Activated CD4-positive, alpha-beta T cell treated with anti-CD3 and anti-CD28 coated beads, Interleukin-10, Interleukin-2, amounts not matched to agents 100 ng/mL and 50 ng/mL, durations not matched to agents 16 hours and 8 hours (primary cell): ENCODE results near the gene ZNF771.
"Not testable (repeated sequence)": the region's sequence is repeated elsewhere in the genome, so short reads cannot be mapped to it uniquely, and the experiment has no call there.

Experiments
- DNase-seq: peaks from one replicate; pipeline ENCODE4 v3.0.0-alpha.2; 2020

ZNF771 gene

DNA sequence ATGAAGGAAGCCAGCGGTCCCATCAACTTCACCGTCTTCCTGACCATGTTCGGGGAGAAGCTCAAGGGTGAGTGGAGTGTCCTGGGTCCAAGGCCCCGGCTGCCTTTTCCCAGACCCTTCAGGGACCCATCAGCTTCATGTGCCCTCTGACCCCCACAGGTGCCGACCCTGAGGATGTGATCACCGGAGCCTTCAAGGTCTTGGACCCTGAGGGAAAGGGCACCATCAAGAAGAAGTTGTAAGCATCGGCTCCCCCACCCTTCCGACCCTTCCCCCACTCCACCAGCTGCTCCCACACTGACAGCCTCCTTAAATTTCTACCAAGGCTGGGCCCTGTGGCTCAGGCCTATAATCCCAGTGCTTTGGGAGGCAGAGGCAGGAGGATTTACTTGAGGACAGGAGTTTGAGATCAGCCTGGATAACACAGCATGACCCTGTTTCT lies 30.9 kb upstream of the ZNF771 start:
- no peak for DNase-seq

DNA sequence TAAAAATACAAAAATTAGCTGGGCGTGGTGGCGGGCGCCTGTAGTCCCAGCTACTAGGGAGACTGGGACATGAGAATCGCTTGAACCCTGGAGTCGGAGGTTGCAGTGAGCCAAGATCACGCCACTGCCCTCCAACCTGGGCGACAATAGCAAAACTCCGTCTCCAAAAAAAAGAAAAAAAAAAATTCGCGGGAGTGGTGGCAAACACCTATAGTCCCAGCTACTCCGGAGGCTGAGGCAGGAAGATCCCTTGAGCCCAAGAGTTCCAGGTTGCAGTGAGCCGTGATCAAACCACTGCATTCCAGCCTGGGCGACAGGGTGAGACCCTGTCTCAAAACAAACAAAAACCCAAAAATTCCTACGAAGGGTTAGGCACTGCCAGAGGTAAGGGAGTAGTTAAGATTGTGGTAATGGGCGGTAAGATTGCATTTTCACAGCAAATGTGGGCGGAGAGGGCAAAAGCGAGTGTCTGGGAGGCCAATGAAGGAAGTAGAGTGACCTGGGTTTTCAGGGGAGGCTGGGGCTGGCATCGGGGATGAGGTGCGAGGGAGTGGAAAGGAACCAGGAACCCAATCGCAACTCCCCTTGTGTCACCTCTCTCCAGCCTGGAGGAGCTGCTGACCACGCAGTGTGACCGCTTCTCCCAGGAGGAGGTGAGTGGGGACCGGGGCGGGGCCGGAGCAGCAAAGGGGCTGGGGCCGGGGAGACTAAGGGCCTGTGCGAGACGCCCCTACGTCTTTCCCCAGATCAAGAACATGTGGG lies 30.2 kb upstream of the ZNF771 start:
- DNase-seq = no peak

DNA sequence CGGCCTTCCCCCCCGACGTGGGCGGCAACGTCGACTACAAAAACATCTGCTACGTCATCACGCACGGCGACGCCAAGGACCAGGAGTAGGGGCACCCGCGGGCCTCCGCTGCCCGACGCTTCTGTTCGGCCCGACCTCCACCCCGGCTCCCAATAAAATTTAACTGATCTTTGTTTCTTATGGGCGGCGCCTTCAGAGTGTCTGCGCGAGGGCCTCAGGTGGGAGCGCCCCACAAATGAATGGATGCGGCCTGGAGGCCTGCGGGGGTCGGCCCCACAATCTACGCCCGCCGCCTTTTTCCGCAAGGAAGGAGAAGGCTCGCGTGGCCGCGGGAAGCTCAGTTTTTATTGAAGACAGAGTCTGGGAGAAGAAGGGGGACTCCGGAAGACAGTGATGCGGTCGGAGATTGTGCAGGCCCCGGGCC lies 29.6 kb upstream of the ZNF771 start:
- peak; percentile 93 for DNase-seq

DNA sequence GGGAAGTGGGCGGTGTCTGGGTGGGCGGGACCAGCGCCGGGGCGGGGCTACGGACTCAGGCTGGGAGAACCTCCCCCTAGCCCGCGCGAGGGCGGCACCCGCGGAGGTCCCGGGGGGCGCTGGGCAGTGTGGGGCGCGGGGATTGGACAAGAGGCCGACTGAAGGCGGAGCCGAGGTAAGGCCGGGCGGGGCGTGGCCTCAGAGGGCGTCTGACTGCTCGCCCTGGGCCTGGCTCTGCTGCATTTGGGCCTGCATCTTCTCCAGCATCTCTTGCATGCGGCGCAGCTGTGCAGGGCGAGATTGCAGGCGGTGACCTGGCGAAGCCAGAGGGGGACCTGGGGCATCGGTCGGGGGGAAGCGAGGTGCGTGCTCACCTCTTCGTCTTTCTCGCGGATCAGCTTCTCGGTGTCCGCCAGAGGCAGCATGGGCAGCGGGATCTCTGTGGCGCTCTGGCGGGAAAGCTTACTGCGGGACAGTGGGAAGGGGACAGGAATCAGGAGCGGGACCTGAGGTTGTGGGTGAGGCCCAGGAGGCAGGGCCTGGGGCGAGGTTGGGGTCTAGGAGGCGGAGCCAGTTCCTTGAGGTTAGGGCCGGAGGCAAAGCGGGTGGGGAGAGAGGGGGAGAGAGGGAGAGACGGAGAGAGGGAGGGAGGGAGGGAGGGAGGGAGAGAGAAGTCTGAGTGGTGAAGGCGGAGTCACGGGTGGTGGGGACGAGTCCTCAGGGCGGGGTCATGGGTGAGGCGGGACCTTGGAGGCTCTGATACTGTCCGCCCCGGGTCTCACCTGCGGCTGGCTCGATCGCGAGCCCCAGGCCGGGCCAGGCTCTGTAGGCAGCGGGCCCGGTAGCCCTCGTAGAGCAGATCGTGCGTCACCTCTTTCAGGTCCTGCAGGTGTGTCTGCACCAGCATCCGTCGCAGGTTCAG lies 28.9 kb upstream of the ZNF771 start:
- DNase-seq = peak; percentile 100

DNA sequence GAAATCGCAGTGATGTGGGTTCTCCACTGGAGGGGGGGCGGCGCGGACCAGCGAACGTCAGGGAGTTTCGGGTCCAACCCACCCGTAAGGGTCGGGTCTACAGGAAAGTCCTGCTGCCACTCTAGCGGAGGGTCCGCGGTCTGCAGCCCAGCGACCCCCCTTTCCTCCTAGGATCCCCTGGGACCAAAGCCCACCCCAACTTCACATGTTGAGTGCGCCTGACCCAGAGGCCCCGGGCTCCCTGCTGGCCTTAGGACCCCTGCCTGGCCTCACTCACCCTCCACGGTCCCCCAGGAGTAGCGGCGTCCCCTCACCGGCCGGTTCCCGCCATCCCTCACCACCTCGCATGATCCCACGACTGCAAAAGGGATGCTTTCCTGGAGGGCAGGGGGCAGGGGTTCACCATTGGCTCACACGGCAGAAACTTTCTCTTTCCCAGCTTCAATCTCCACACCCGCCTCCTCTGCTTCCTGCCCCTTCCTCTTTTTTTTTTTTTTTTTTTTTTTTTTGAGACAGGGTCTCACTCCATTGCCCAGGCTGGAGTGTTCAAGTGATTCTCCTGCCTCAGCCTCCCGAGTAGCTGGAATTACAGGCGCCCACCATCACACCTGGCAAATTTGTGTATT lies 28.1 kb upstream of the ZNF771 start:
- no peak for DNase-seq

DNA sequence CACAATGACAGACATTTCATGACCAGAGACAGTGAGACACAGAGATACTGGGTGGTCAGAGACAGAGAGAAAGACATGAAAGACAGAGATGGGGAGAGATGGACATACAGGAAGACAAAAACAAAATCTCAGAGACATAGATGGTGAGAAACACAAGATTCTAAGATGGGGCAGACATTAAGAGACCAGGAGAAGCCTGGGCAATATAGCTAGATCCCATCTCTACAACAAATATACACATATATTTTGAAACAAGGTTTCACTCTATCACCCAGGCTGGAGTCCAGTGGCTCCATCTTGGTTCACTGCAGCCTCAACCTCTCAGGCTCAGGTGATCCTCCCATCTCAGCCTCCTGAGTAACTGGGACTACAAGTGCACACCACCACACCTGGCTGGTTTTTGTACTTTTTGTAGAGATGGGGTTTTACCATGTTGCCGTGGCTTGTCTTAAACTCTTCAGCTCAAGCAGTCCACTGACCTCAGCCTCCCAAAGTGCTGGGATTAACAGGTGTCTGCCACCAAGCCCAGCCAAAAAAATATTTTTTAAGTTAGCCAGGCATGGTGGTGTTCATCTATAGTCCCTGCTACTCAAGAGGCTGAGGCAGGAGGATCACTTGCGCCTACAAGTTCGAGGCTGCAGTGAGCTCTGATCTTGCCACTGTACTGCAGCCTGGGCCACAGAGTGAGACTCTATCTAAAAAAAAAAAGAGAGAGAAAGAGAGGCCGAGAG lies 27.2 kb upstream of the ZNF771 start:
- DNase-seq = no peak

DNA sequence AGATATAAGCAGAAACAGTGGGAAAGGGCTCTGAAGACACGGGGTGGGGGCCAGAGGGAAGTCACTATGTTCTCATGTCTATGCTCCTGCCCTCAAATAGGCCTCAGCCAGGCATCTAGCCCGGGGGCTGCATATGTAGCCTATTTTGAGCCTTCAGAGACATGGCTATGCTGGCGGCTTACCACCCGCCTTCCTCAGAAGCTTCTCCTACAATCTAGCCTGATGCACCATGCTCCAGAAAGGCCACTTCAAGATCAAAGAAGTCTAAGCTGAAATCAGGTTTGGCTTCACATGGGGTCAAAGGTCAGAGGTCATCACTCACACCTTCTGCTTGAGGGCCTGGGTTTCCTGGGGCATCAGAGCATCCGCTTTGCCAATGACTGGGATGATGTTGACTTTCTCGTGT lies 26.6 kb upstream of the ZNF771 start:
- no peak for DNase-seq

DNA sequence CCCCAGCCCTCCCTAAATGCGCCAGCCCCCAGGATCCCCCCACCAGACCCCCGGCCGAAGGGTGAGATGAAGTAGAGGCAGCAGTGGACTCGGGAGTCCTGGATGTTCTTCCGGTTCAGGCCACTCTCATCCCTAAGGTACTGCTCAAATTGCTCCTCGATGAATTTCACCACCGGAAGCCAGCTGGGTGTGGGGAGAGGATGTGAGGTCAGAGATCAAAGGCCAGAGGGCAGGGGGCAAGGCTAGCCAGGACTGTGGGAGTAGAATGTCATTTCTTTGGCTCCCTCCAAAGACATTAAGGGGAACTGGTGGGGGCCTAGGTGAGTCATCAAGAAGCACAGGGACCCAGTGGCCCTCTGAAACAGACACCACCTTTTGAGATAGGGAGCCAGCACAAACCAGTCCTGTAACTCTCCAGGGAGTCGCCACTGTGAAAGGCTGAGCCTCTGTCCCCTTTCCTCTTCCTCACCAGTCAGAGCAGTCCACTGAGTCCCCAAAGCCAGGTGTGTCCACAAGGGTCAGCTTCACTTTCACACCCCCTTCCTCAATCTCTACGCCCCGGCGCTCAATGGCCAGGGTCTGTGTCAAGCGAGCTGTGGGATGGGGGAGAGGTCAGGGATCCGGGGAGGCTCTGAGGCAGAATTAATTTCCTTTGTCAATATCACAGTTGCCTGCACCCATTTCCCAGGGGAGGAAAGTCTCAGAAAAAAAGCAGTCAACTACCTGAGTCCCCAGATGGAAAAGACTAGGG lies 25.9 kb upstream of the ZNF771 start:
- DNase-seq = peak; percentile 76

DNA sequence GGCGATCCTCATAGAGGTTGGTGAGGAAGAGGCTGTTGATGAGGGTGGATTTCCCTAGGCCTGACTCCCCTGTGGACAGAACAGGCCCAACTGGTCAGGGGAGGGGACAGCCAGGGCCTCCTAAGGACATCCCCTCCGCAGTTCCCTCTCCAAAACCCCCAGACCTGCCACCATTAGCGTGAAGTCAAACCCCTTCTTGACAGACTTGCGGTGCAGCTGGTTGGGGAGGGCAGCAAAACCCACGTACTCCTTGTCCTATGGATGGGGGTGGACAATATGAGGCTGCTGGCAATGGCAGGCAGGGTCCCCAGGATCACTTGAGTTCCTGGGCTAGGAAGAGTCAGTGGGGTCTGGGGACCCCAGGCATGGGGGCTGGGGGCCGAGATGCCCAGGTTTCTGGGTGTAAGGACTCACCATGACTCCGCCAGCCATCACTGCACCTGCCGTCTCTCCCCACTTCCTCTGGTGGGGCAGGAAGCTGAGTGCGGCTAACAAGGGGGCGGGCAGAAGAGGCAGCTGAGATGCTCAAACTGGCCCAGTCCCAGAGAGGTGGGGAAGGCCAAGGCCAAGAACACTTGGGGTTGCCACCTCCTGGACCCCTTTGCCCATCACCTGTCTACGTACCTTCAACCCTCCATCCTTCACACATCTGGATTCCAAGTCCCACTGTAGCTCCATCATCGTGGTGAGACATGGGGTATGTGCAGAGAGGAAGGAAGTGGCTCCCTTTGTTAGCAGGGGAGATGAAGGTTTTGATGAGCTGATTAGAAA lies 25.1 kb upstream of the ZNF771 start, which contains the start of gene SEPTIN1:
SEPTIN1 (minus strand) TSS at position 451 of the 771 bp plus-strand sequence; CDS start at position 432, 19 bp downstream.
- DNase-seq = peak; percentile 90

DNA sequence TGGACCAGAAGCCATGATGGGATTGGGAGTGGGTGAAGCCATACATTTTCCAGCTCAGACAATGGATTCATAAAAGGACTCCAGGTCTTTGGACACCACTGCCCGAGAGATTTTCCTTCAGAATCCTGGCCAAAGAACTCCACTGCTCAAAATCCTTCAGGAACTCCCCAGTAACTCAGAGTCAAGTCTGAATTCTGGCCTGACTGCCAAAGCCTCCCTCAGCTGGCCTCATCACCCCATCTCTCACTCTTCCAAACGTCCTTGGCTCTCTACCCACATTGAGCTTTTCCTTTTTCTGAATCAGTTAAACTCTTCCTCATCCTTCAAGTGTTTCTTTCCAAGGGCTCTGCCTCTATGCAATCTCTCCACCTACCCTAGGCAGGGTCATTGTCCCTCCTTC lies 23.9 kb upstream of the ZNF771 start:
- no peak for DNase-seq

DNA sequence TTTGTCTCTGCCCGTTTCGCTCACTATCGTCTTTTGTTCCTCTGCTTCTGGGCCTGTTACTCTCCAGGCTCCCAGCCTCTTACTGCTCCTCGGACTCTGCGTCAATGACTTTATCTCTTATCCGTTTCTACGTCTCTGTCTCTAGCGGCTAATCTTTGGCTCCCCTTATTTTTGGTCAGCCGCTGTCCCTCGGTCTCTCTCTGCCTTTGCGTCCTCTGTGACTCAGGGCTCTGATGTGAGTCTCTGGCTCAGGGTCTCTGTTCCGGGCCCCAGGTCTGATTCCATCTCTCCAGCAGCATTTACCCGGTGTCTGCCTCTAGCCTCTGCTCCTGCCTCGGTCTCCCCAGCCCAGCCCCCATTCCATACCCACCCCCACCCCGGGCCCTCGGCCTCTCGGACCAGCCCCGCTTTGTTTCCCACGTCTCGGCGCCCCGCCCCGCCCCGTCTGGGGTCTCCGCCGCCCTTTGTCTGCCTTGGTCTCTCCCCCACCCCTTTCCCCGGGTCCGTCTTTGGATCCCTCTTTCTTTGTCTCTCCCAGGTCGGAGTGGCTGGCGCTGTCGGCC lies 12.7 kb upstream of the ZNF771 start:
- DNase-seq = no peak

DNA sequence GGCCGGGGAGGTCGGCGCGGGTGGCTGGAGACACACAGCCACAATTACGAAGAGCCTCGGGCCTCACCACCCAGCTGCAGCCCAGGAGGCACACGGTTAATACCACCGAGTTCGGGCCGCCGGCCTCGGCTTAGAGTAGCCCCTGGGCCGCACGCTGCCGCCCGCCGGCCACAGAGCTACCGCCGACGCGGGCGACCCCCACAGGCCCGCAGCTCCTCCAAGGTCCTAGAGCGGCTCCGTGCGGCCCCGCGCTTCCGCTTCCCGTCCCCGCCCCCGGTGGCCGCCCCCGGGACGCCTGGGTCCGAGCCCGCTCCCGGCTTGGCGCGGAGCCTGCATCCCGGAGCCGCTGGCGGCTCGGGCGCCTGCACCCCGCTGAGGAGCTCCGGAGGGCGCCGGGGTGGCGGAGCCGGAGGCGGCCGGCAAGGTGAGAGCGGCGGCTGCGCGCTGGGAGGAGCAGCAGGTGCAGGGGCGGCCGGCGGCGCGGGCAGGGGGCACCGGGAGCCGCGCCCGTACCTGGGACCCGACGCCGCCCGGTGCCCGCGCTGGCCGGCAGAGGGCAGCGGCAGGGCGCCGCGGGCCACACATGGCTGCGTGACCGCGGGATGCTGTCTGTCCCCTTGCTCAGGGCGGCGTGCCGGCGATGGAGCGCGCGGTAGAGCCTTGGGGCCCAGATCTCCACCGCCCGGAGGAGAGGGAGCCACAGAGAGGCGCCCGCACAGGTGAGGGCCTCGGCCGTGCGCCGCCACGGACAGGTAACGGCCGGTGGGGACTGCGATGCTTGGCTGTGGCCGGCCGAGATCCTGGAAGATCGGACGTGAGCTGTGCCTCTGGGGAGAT lies 12.0 kb upstream of the ZNF771 start, which contains the start of gene ZNF48:
ZNF48 (plus strand) TSS at position 266 of the 837 bp plus-strand sequence; CDS start at position 641, 375 bp downstream.
- peak; percentile 66 for DNase-seq

DNA sequence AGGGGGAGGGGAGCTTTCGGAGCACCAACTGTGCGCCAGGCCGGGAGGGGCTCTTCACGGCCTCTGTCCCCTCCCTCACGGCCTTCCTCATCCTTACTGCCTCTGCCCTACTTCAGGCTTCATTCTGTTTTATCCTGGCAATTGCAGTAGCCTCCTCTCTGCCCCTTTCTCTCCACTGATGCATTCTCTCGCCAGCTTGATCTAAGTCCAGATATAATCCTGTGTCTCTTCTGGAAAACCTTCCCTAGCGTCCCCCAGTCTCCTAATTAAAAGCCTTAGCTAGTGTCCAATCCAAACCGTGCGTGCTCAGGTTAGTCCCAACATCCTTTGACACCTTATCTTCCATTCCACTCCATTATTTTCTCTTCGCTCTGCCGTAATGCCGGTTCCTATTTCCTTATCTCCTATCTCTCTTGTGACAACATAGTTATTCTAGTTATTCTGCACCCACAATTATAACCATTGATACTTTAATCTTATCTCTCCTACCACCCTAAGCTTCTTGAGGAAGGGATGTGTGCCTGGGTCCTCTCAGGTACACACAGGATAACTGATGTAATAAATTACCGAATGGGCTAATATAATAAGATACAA lies 11.3 kb upstream of the ZNF771 start:
- DNase-seq = no peak

DNA sequence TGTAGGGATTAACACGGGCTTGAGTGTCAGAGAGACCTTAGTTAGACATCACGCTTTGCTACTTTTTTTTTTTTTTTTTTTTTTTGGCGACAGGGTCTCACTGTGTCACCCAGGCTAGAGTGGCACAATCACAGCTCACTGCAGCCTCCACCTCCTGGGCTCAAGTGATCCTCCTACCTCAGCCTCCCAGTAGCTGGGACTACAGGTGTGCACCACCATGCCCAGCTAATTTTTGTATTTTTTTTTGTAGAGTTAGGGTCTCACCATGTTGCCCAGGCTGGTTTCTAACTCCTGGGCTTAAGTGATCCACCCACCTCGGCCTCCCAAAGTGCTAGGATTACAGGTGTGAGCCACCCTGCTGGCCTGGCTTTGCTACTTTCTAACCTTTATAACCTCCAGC lies 10.8 kb upstream of the ZNF771 start:
- DNase-seq = not testable (repeated sequence)

DNA sequence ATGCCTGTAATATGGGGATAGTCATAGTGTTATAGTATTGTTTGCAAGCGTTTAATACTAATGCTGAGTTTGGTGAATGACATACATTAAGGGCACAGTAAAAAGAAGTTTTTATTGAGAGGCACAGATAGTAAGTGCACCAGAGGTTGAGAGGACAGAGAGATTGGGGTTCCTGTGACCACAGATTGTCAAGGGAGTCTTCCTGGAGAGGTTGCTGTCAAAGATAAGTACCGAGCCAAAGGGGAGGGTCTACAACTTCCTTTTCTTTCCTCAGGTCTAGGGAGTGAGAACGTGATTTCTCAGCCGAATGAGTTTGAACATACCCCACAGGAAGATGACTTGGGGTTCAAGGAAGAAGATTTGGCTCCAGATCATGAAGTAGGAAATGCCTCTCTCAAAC lies 10.3 kb upstream of the ZNF771 start:
- DNase-seq = no peak

DNA sequence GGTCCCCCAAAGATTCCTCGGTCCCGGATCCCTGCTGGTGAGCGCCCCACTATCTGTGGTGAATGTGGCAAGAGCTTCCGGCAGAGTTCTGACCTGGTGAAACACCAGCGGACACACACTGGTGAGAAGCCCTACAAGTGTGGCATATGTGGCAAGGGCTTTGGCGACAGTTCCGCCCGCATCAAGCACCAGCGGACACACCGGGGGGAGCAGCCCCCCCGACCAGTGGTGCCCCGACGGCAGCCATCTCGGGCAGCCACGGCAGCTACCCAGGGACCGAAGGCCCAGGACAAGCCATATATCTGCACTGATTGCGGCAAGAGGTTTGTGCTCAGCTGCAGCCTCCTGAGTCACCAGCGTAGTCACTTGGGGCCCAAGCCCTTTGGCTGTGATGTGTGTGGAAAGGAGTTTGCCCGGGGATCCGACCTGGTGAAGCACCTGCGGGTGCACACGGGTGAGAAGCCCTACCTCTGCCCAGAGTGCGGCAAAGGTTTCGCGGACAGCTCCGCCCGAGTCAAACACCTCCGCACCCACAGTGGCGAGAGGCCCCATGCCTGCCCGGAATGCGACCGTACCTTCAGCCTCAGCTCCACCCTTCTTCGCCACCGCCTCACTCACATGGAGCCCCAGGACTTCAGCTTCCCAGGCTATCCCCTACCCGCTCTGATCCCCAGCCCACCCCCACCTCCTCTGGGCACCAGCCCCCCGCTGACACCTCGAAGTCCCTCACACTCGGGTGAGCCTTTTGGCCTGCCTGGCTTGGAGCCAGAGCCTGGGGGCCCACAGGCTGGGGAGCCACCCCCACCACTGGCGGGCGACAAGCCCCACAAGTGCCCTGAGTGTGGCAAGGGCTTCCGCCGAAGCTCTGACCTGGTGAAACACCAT lies 9.4 kb upstream of the ZNF771 start:
- DNase-seq = no peak

DNA sequence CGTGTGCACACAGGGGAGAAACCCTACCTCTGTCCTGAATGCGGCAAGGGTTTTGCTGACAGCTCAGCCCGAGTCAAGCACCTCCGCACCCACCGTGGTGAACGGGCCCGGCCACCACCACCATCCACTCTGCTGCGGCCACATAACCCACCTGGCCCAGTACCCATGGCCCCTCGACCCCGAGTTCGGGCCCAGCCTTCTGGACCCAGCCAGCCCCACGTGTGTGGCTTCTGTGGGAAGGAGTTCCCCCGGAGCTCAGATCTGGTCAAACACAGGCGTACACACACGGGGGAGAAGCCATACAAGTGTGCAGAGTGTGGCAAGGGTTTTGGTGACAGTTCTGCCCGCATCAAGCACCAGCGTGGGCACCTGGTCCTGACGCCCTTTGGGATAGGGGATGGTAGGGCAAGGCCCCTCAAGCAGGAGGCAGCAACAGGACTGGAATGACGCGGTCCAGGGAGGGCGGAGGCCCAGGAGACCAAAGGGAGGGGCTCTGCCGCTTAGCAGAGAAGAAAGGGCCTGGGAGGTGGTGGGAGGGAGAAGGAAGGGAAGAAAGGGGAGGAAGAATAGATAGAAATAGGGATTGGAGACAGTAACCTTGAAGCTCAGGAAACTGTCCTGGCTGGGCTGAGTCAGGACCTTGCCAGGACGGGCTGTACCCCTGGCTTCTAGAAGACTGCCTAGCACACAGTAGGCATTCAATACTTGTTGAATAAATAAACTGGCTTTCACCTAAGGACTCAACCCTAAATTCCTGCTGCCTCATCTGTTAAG lies 8.6 kb upstream of the ZNF771 start:
- DNase-seq = no peak
